Left ventricle myocardium inferior (tissue), 1 donor: ENCODE results near the gene ROR1. TPM values are rescaled to one million over a fixed set of nuclear protein-coding genes. Genes with fewer than 3 reads are reported as not detected.

Source experiments
- DNase-seq: peaks from one replicate; pipeline ENCODE4 v3.0.0-alpha.2; 2020
- H3K27ac ChIP-seq: fragments of 200-600 bp; replicated peaks from 2 replicates; pipeline ENCODE4 v1.8.0; 2021
- H3K27me3 ChIP-seq: fragments of 200-600 bp; 2 replicates; pipeline ENCODE4 v1.8.0; 2021; ENCODE audit warnings: low read depth
- H3K36me3 ChIP-seq: fragments of 200-600 bp; 2 replicates; pipeline ENCODE4 v1.8.0; 2021
- H3K4me1 ChIP-seq: fragments of 200-600 bp; 2 replicates; pipeline ENCODE4 v1.8.0; 2021
- H3K4me3 ChIP-seq: fragments of 200-600 bp; 2 replicates; pipeline ENCODE4 v1.8.0; 2021; ENCODE audit warnings: mild to moderate bottlenecking, moderate library complexity
- H3K9me3 ChIP-seq: fragments of 200-600 bp; replicated peaks from 2 replicates; pipeline ENCODE4 v1.8.0; 2021
- CTCF ChIP-seq: fragments of 200-600 bp; IDR thresholded peaks from 2 replicates; pipeline ENCODE4 v1.8.0; 2021; ENCODE audit warnings: antibody characterized with exemption, mild to moderate bottlenecking, borderline replicate concordance
- intact Hi-C: fragments of 100-400 bp; cut with micrococcal nuclease; formaldehyde crosslinking; loops from one replicate; pipeline ENCODE4 v1.11.0; 2022
- total RNA-seq: library from RNA; stranded (reverse); fragmentation: NEBNext Ultra II Directional; extraction: Animal tissue kit (Norgen Biotek cat#: 25700); gene quantifications from one replicate; pipeline ENCODE4 v1.2.1, GENCODE V29; 2021
- donor health status: DM: no; HTN: yes; CAD: no; lungs with severe emphysema.

Gene ROR1
- total RNA-seq, 1 donor from 2014 or later, result 14.0 TPM

- Histone ChIP-seq H3K27ac (no peak overlapping the region), H3K36me3 (no peaks in the 10 kb centered on the region), H3K4me3 (no peak overlapping the region), H3K4me1 (peaks cover 22% of the 10 kb centered on the region), H3K9me3 (no peaks in the 10 kb centered on the region), H3K27me3 (no peaks in the 10 kb centered on the region)
- no peak for DNase-seq
- no peak for TF ChIP-seq CTCF
- intact Hi-C loops, result no loop called here
Measured at GRCh38 chr1:63902844-63903589, 129.2 kb downstream of the ROR1 start.

GRCh38 chr1:63903947-63904610, 130.3 kb downstream of the ROR1 start:
- intact Hi-C loops, result no loop called here
- no peaks in the 10 kb centered on the region for H3K27me3 ChIP-seq
- no peak overlapping the region for H3K27ac ChIP-seq

GRCh38 chr1:63904826-63905225, 131.0 kb downstream of the ROR1 start:
- no peak for DNase-seq
- Histone ChIP-seq H3K4me3 (no peak overlapping the region), H3K36me3 (no peaks in the 10 kb centered on the region), H3K9me3 (no peaks in the 10 kb centered on the region), H3K4me1 (peaks cover 40% of the 10 kb centered on the region), H3K27me3 (no peaks in the 10 kb centered on the region), H3K27ac (no peak overlapping the region)
- no peak for TF ChIP-seq CTCF
- intact Hi-C loops, result no loop called here

More at GRCh38 chr1:63903947-63904610, 130.3 kb downstream of the ROR1 start:
- Histone ChIP-seq H3K36me3 (no peaks in the 10 kb centered on the region), H3K4me1 (peaks cover 33% of the 10 kb centered on the region), H3K4me3 (no peak overlapping the region), H3K9me3 (no peaks in the 10 kb centered on the region)
- TF ChIP-seq CTCF, result no peak
- no peak for DNase-seq

- no peaks in the 10 kb centered on the region for H3K27me3 ChIP-seq
- intact Hi-C loops, result no loop called here
- no peaks in the 10 kb centered on the region for H3K9me3 ChIP-seq
- DNase-seq, result no peak
- H3K4me3 ChIP-seq, result no peak overlapping the region
- H3K4me1 ChIP-seq, result peaks cover 51% of the 10 kb centered on the region
- H3K27ac ChIP-seq, result no peak overlapping the region
- no peaks in the 10 kb centered on the region for H3K36me3 ChIP-seq
- no peak for TF ChIP-seq CTCF
Measured at GRCh38 chr1:63906047-63906704, 132.4 kb downstream of the ROR1 start.

- Histone ChIP-seq H3K9me3 (no peaks in the 10 kb centered on the region), H3K4me1 (peaks cover 51% of the 10 kb centered on the region), H3K4me3 (no peak overlapping the region), H3K27ac (no peak overlapping the region), H3K36me3 (no peaks in the 10 kb centered on the region), H3K27me3 (no peaks in the 10 kb centered on the region)
- intact Hi-C loops, result no loop called here
- DNase-seq, result no peak
- no peak for TF ChIP-seq CTCF
Measured at GRCh38 chr1:63907051-63907450, 133.2 kb downstream of the ROR1 start.
